Stimulated activated CD8-positive, alpha-beta memory T cell treated with anti-CD3 and anti-CD28 coated beads, Interleukin-2, amount 100 ng/mL, for 1 hour (primary cell): ENCODE measurements around the gene GPR87.

ENCODE experiments used
- DNase-seq, 2 donors: peaks; one replicate each; pipeline ENCODE4 v3.0.0-alpha.2; 2020; ENCODE audit warnings: low read depth in 2 of 2

The GPR87 gene

GRCh38 chr3:151282921-151283320 lies 33.7 kb downstream of the GPR87 start:
- no peak for DNase-seq

- no peak for DNase-seq
Measured at GRCh38 chr3:151281671-151282324, 34.8 kb downstream of the GPR87 start.

GRCh38 chr3:151278230-151278629 lies 38.4 kb downstream of the GPR87 start, which contains the start of gene P2RY14:
P2RY14 (minus strand) TSS chr3:151278542; CDS start chr3:151214316, 64,226 bp downstream.
- DNase-seq = no peak

- DNase-seq = no peak
Measured at GRCh38 chr3:151276687-151277042, 40.0 kb downstream of the GPR87 start.

GRCh38 chr3:151276038-151276686 lies 40.5 kb downstream of the GPR87 start:
- no peak for DNase-seq

- DNase-seq = no peak
Measured at GRCh38 chr3:151275091-151275490, 41.5 kb downstream of the GPR87 start.

GRCh38 chr3:151269631-151270030 lies 47.0 kb downstream of the GPR87 start:
- no peak for DNase-seq

- no peak for DNase-seq
Measured at GRCh38 chr3:151268267-151269235, 48.1 kb downstream of the GPR87 start.

- DNase-seq = no peak
Measured at GRCh38 chr3:151267066-151267465, 49.6 kb downstream of the GPR87 start.

- no peak for DNase-seq
Measured at GRCh38 chr3:151265866-151266265, 50.8 kb downstream of the GPR87 start.

- no peak for DNase-seq
Measured at GRCh38 chr3:151265166-151265565, 51.5 kb downstream of the GPR87 start.

- DNase-seq = no peak
Measured at GRCh38 chr3:151264605-151265004, 52.0 kb downstream of the GPR87 start.

GRCh38 chr3:151262871-151263525 lies 53.6 kb downstream of the GPR87 start:
- DNase-seq = no peak

- DNase-seq = no peak
Measured at GRCh38 chr3:151259664-151260063, 57.0 kb downstream of the GPR87 start.

- DNase-seq = no peak
Measured at GRCh38 chr3:151256749-151257148, 59.9 kb downstream of the GPR87 start.

GRCh38 chr3:151248772-151249337 lies 67.8 kb downstream of the GPR87 start:
- DNase-seq = no peak
